B cell (primary cell): ENCODE data around the gene ZMYM1. TPM values are rescaled to one million over a fixed set of nuclear protein-coding genes. Genes with fewer than 3 reads are reported as not detected.
"Not testable (repeated sequence)": the region's sequence is repeated elsewhere in the genome, so short reads cannot be mapped to it uniquely, and the experiment has no call there.

Experiments used
- ATAC-seq: fragments of 200-7000 bp; cut with Tn5 transposase; one replicate; pipeline ENCODE4 v1.10.0; 2021; ENCODE audit warnings: low read depth, mild to moderate bottlenecking, moderate number of reproducible peaks, moderate library complexity
- CTCF ChIA-PET: fragments of 350-600 bp; sonication (Branson Sonifier 250); formaldehyde crosslinking; loops from one replicate; lab custom pipeline; 2021; ENCODE audit warnings: antibody characterized with exemption, inconsistent platforms; lab: Charles Lee
- POLR2A ChIA-PET: fragments of 350-600 bp; sonication (Branson Sonifier 250); formaldehyde crosslinking; loops from one replicate; lab custom pipeline; 2021; ENCODE audit warnings: antibody characterized with exemption; lab: Charles Lee
- DNase-seq: peaks from one replicate; pipeline ENCODE4 v3.0.0; 2013
- H2AFZ ChIP-seq: 2 replicates; pipeline ENCODE4 v1.6.1; 2012; ENCODE audit warnings: mild to moderate bottlenecking, low read depth, low read length; ENCODE audit not compliant: insufficient read depth, poor library complexity, severe bottlenecking
- H3K27ac ChIP-seq, 2 donors: 1 replicate in 1 of 2; 2 replicates in 1 of 2; pipeline ENCODE4 v1.5.1; 2012 to 2013; ENCODE audit warnings: low read length in 2 of 2, mild to moderate bottlenecking in 2 of 2, moderate library complexity in 1 of 2
- H3K27me3 ChIP-seq, 4 experiments: fragments of 200-600 bp in 1 of 4; sonication (generic) in 1 of 4; replicated peaks in 1 of 4; 1 replicate in 2 of 4; 2 replicates in 2 of 4; pipeline versions ENCODE4 v1.6.1 to v1.7.0; 2013 to 2016; ENCODE audit warnings: low read length in 3 of 4, mild to moderate bottlenecking in 2 of 4, mixed read lengths in 1 of 4, moderate library complexity in 1 of 4; ENCODE audit not compliant: insufficient read depth in 4 of 4, control insufficient read depth in 3 of 4; ENCODE audit errors: control extremely low read depth in 1 of 4
- H3K36me3 ChIP-seq, 2 experiments: replicated peaks in 1 of 2; 1 replicate in 1 of 2; 2 replicates in 1 of 2; pipeline versions ENCODE4 v1.6.1 to v1.7.1; 2013; ENCODE audit warnings: low read length in 1 of 2; ENCODE audit not compliant: insufficient read depth in 2 of 2, control insufficient read depth in 1 of 2; ENCODE audit errors: control extremely low read depth in 1 of 2, extremely low read depth in 1 of 2
- H3K4me1 ChIP-seq, 2 donors: fragments of 200-600 bp in 1 of 2; sonication (generic) in 1 of 2; 1 replicate in 1 of 2; 2 replicates in 1 of 2; pipeline versions ENCODE4 v1.5.1 to v1.6.1; 2013 to 2017; ENCODE audit warnings: low read length in 2 of 2; ENCODE audit not compliant: control insufficient read depth in 2 of 2, insufficient read depth in 2 of 2
- H3K4me2 ChIP-seq: replicated peaks from 2 replicates; pipeline ENCODE3; 2012; ENCODE audit warnings: mild to moderate bottlenecking, low read depth, low read length; ENCODE audit not compliant: poor library complexity, severe bottlenecking
- H3K4me3 ChIP-seq, 5 experiments: fragments of 200-600 bp in 1 of 5; sonication (generic) in 1 of 5; 1 replicate in 3 of 5; 2 replicates in 2 of 5; pipeline versions ENCODE4 v1.5.1 to v1.7.0; 2011 to 2016; ENCODE audit warnings: low read length in 4 of 5, mild to moderate bottlenecking in 4 of 5, low read depth in 2 of 5, control low read depth in 1 of 5, moderate library complexity in 1 of 5; ENCODE audit not compliant: insufficient read depth in 1 of 5; ENCODE audit errors: control extremely low read depth in 1 of 5, extremely low read depth in 1 of 5
- H3K79me2 ChIP-seq: fragments of 200-600 bp; sonication (generic); one replicate; pipeline ENCODE4 v1.6.0; 2016; ENCODE audit warnings: low read length; ENCODE audit not compliant: control insufficient read depth, insufficient read depth
- H3K9ac ChIP-seq: fragments of 200-600 bp; sonication (generic); 2 replicates; pipeline ENCODE4 v1.6.1; 2017; ENCODE audit warnings: mild to moderate bottlenecking, low read length, moderate library complexity
- H3K9me3 ChIP-seq, 3 donors: one replicate each; pipeline versions ENCODE4 v1.6.1 to v1.7.1; 2013; ENCODE audit warnings: low read length in 2 of 3; ENCODE audit not compliant: control insufficient read depth in 2 of 3, insufficient read depth in 1 of 3; ENCODE audit errors: control extremely low read depth in 1 of 3
- H4K20me1 ChIP-seq: 2 replicates; pipeline ENCODE4 v1.6.0; 2012; ENCODE audit warnings: mild to moderate bottlenecking, low read length; ENCODE audit not compliant: insufficient read depth, control insufficient read depth, poor library complexity, severe bottlenecking
- H3K27ac Mint-ChIP-seq: one replicate; pipeline ENCODE4 v1.8.0; 2021; ENCODE audit warnings: mixed read lengths
- H3K27me3 Mint-ChIP-seq: one replicate; pipeline ENCODE4 v1.8.0; 2021; ENCODE audit warnings: mixed read lengths
- H3K4me1 Mint-ChIP-seq: one replicate; pipeline ENCODE4 v1.8.0; 2021; ENCODE audit warnings: mixed read lengths
- H3K4me3 Mint-ChIP-seq: one replicate; pipeline ENCODE4 v1.8.0; 2021; ENCODE audit warnings: mixed read lengths
- H3K9me3 Mint-ChIP-seq: one replicate; pipeline ENCODE4 v1.8.0; 2022; ENCODE audit warnings: mixed read lengths; ENCODE audit not compliant: insufficient read depth
- EZH2 ChIP-seq: IDR thresholded peaks from 2 replicates; pipeline ENCODE4 v1.6.1; 2012; ENCODE audit warnings: borderline replicate concordance, low read depth, mild to moderate bottlenecking, moderate library complexity, low read length; ENCODE audit not compliant: insufficient read depth, poor library complexity, severe bottlenecking
- WGBS: methylation state at CpG from one replicate; pipeline ENCODE4 v1.1.5; 2013; ENCODE audit warnings: missing lambda C conversion rate; ENCODE audit not compliant: insufficient coverage; 5-methylcytosine and 5-hydroxymethylcytosine counted together
- intact Hi-C: fragments of 100-400 bp; cut with micrococcal nuclease; formaldehyde crosslinking; loops from one replicate; pipeline ENCODE4 v1.10.0; 2022
- polyA plus RNA-seq: library from polyadenylated mRNA; depleted of rRNA; stranded (reverse); fragments of >200 nt; gene quantifications from 2 replicates; pipeline ENCODE4 v1.2.3, GENCODE V29; 2012
- total RNA-seq, 2 donors: library from RNA; stranded (reverse); fragments of 120-200 nt in 1 of 2; gene quantifications; 1 replicate in 1 of 2; 2 replicates in 1 of 2; pipeline versions ENCODE4 v1.2.3 to v1.2.4, GENCODE V29; 2013 to 2022
- TF ChIP-seq, protein P1 (sequence below): fragments of 200-600 bp; IDR thresholded peaks from one replicate; pipeline ENCODE4 v1.8.0; 2022; ENCODE audit warnings: antibody characterized with exemption, mild to moderate bottlenecking

Gene ZMYM1
- total and polyA plus RNA-seq, 2 donors (not counting 1 experiment from before 2014, with no cell fraction given), result 5.7 to 18.3 TPM

DNA sequence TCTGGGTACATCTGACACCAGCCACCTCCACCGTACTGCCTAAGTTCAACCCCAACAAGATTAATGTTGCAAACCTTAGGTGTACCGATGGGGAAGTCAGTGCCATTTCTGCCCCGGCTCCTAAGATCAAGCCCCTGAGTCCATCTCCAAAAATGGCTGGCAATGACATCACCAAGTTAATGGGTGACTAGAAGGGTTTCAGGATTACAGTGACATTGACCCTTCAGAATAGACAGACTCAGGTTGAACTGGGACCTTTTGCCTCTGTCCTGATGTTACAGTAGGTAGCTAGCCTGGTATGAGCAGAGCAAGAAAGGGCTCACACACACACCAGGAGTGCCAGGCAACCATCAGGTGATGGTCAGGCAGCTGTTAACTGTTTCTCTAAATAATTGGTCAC is 25.8 kb upstream of the ZMYM1 start:
- no peaks in the 10 kb centered on the region for H3K79me2 ChIP-seq
- H3K9me3 ChIP-seq, result no peaks in the 10 kb centered on the region
- DNase-seq, result no peak
- no peaks in the 10 kb centered on the region for H3K9me3 Mint-ChIP-seq
- H3K36me3 ChIP-seq, result no peaks in the 10 kb centered on the region
- no peak overlapping the region for H3K4me2 ChIP-seq
- no peak overlapping the region for H3K4me3 Mint-ChIP-seq
- intact Hi-C loops, result no loop called here
- no peaks in the 10 kb centered on the region for H3K4me1 ChIP-seq
- H3K4me3 ChIP-seq, result no peak overlapping the region
- H3K4me1 Mint-ChIP-seq, result no peaks in the 10 kb centered on the region
- no peak overlapping the region for H3K27ac ChIP-seq
- H3K27ac Mint-ChIP-seq, result no peak overlapping the region
- no peak for TF ChIP-seq EZH2
- TF ChIP-seq, protein P1, sequence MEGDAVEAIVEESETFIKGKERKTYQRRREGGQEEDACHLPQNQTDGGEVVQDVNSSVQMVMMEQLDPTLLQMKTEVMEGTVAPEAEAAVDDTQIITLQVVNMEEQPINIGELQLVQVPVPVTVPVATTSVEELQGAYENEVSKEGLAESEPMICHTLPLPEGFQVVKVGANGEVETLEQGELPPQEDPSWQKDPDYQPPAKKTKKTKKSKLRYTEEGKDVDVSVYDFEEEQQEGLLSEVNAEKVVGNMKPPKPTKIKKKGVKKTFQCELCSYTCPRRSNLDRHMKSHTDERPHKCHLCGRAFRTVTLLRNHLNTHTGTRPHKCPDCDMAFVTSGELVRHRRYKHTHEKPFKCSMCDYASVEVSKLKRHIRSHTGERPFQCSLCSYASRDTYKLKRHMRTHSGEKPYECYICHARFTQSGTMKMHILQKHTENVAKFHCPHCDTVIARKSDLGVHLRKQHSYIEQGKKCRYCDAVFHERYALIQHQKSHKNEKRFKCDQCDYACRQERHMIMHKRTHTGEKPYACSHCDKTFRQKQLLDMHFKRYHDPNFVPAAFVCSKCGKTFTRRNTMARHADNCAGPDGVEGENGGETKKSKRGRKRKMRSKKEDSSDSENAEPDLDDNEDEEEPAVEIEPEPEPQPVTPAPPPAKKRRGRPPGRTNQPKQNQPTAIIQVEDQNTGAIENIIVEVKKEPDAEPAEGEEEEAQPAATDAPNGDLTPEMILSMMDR, result no peak
- no peak for ATAC-seq
- ChIA-PET POLR2A (no interaction called here), CTCF (no interaction called here)
- no peak overlapping the region for H2AFZ ChIP-seq
- H3K27me3 Mint-ChIP-seq, result peaks cover 35% of the 10 kb centered on the region
- WGBS, result 96% methylated on average over 3 of the region's 3 CpGs
- peaks cover 0 to 11% (median 0%) of the 10 kb centered on the region in 4 experiments for H3K27me3 ChIP-seq
- H3K9ac ChIP-seq, result no peak overlapping the region
- H4K20me1 ChIP-seq, result no peaks in the 10 kb centered on the region

DNA sequence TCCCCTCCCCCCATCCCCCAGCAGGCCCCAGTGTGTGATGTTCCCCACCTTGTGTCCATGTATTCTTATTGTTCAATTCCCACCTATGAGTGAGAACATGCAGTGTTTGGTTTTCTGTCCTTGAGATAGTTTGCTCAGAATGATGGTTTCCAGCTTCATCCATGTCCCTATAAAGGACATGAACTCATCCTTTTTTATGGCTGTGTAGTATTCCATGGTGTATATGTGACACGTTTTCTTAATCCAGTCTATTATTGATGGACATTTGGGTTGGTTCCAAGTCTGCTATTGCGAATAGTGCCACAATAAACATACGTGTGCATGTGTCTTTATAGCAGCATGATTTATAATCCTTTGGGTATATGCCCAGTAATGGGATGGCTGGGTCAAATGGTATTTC is 24.9 kb upstream of the ZMYM1 start:
- H3K9ac ChIP-seq, H3K4me3 Mint-ChIP-seq, H3K4me3 ChIP-seq, H3K79me2 ChIP-seq, ATAC-seq, H2AFZ ChIP-seq, H3K4me1 Mint-ChIP-seq, POLR2A ChIA-PET, H3K36me3 ChIP-seq, H3K9me3 ChIP-seq, CTCF ChIA-PET, H3K9me3 Mint-ChIP-seq, H3K27ac ChIP-seq, H3K27ac Mint-ChIP-seq, H3K4me1 ChIP-seq, H4K20me1 ChIP-seq, intact Hi-C loops, H3K4me2 ChIP-seq, DNase-seq: not testable (repeated sequence)
- H3K27me3 ChIP-seq, result peaks cover 0 to 12% (median 2%) of the 10 kb centered on the region in 4 experiments
- H3K27me3 Mint-ChIP-seq, result peaks cover 43% of the 10 kb centered on the region
- WGBS, result no CpG with 5 or more reads among the region's 3 CpGs

DNA sequence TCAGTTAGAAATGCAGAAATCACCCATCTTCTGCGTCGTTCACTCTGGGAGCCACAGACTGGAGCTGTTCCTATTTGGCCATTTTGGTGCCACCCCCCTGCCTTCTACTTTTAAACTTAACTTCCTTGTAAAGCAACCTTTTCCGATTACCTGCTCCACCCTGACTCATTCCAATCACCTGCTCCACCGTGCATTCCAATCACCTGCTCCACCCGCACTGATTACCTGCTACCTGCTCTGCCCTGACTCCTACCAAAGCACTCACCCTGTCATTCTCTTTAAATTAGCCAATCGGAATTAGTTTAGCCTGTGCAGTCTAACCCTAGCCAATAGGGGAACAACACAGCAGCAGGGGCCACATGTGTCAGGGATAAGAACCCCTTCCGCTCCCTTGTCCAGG is 20.9 kb upstream of the ZMYM1 start:
- H3K36me3 ChIP-seq, H3K4me3 Mint-ChIP-seq, H4K20me1 ChIP-seq, H3K79me2 ChIP-seq, CTCF ChIA-PET, H3K27ac ChIP-seq, ATAC-seq, H3K27me3 ChIP-seq, H3K9me3 Mint-ChIP-seq, H3K4me2 ChIP-seq, DNase-seq, H3K4me1 Mint-ChIP-seq, H3K27ac Mint-ChIP-seq, H3K4me1 ChIP-seq, H3K4me3 ChIP-seq, H2AFZ ChIP-seq, H3K9me3 ChIP-seq, intact Hi-C loops, H3K9ac ChIP-seq, POLR2A ChIA-PET: not testable (repeated sequence)
- peaks cover 43% of the 10 kb centered on the region for H3K27me3 Mint-ChIP-seq
- 99% methylated on average over 7 of the region's 7 CpGs for WGBS
